GM12872 (cell line): ENCODE results near the gene SMAD6.

Experiments used
- TF ChIP-seq, protein P1 (sequence below): IDR thresholded peaks from 3 replicates; pipeline ENCODE4 v1.5.1; 2011; ENCODE audit warnings: low read depth, mild to moderate bottlenecking, low read length, moderate library complexity; ENCODE audit not compliant: insufficient read depth

Gene SMAD6

DNA sequence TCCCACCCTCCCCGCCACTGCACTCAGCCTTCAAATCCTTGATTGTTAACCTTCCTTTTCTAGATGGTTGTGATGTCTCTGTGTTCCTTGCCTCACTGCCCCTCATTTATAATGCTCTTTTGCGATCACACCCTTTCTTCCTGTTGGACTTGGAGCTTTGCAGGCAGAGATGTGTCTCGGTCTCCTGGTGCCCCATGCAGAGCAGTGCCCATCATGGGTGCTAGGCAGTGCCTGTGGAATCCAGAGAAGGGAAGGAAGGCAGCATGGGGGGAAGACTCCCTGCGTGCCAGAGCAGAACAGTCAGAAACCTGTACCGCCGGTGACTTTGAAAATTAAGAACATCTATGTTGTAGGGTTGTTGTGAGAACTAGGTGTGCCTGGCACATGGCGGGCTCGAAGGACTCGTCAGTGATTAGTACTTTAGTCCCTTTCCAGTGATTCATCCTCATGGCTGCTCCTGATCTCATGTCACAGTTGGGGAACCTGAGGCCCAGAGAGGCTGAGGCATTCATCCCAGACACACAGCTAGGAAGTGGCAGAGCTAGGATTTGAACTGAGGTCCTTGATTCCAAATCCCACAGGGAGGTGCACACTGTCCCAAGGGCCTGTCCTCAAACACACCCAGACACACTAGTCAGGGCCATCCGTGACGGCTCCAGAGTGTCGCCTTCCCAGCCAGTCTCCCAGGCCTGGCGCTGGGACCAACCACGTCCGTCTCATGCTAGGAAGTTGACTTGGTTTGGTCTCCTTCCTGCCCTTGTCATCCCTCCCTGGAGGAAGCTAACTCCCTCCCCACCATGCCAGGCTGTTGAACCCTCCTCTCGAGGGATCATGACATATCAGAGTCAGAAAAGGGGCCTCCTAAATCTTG is 58.3 kb downstream of the SMAD6 start:
- TF ChIP-seq, protein P1, sequence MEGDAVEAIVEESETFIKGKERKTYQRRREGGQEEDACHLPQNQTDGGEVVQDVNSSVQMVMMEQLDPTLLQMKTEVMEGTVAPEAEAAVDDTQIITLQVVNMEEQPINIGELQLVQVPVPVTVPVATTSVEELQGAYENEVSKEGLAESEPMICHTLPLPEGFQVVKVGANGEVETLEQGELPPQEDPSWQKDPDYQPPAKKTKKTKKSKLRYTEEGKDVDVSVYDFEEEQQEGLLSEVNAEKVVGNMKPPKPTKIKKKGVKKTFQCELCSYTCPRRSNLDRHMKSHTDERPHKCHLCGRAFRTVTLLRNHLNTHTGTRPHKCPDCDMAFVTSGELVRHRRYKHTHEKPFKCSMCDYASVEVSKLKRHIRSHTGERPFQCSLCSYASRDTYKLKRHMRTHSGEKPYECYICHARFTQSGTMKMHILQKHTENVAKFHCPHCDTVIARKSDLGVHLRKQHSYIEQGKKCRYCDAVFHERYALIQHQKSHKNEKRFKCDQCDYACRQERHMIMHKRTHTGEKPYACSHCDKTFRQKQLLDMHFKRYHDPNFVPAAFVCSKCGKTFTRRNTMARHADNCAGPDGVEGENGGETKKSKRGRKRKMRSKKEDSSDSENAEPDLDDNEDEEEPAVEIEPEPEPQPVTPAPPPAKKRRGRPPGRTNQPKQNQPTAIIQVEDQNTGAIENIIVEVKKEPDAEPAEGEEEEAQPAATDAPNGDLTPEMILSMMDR, result no peak

DNA sequence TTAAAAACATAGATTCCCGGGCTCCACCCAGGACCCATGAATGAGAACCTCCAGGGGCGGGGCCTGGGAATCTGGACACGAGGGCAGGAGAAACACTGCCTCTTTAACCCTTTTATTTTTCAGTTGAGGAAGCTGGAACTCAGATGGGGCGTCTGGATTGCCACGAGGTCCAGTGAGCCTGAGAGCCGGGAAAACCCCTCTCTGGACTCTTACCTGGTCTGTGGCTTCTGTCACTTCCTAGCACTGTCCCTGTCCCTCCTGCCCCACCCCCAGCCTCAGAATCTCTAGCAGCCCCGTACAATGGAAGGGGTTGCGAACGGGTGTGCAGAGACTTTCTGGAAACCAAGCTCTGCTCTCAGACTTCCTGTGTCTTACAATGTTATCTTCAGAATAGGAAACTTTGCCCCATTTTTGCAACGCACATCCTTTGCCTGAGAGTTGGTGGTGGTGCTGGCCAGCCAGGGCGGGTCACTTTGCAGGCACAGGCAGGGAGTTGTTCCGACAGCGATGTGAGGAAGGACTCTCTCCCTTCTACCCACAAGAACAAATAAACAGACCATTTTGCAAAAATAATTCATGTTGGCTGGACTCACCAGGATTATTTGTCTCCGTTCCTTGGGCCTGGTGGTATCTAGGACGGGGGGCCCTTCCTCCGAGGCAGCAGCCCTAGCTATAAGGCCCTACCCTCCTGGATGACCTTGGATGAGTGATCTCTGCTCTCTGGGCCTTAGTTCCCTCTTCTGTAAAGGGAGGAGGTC is 59.1 kb downstream of the SMAD6 start:
- TF ChIP-seq, protein P1, result no peak

DNA sequence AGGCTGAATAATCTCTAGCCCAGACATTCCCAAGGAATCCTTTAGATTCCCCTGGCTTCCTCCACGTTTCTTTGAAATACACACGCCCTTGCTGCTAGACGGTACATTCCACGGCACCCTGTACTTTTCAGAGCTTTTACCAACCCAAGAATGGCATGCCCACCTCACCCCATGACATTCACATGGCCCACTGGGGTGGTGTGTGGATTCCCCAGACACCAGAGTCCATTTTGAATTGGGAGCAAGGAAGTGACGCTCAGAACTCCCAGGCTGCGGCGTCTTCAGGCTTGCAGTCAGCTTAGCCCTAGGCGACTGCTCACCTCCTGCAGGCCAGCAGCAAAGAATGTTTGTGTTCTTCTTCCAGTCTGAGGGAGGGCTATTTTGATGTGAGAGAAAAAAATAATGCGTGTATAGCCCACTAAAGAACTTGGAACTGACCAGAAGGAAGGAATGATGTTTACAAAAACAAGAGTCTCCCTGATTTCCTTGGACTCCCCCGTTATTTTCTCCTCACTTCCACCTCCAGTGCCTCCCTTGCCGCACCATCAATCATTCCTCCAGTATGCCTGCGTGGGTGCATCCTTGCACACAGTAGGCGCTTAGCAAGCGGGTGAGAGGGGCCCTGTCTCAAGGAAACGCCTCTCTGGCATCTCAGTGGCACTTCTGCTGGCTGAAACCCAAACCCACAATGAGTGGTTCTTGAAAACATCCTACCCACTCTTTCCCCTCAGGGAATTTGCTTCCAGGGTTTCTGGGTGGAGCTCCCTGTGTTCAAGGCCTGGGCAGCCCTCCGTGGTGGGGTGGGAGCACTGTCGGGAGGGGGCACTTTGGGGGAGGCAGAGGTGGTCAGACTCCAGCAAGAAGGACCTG is 59.9 kb downstream of the SMAD6 start:
- TF ChIP-seq, protein P1, result no peak

DNA sequence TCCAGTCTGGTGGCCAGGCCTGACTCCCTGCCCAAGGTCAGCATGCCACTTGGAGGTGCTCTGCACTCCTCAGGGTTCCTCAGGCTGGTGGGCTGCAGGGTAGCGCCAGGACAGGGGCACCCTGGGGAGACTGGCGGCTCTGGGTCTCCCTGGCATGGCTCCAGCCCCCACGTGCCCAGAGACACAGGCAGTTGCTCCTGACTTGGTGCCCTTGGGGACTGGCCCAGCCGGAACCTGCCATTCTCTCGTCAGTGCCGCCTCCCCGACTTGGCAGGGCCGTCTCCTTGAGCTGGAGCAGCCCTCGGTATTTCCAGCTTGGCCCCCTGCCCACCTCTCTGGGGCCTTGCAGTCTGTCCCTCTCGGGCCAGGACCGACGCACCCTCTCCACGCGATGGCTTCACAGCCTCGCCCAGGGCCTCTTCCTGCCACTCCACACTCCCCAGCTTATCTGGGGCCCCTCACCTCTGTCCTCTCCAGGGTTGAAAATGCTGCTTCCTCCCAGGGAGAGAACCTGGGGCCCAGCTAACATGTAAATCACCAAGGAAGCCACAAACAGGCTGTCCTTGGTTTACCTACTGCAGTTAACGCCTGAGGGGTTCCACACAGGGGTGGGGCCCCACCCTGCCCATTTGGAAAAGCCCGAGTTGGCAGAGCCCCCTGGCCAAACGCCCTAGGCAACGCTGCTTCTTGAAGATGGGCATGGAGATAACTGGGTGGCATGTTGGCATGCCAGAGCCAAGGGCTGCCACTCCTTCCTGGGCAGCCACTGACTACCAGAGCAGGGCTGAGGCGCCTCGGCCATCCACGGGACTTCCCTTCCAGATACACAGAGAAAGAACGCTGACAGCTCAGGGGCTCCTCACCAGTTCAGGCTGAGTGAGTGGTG is 61.4 kb downstream of the SMAD6 start:
- TF ChIP-seq, protein P1, result no peak

DNA sequence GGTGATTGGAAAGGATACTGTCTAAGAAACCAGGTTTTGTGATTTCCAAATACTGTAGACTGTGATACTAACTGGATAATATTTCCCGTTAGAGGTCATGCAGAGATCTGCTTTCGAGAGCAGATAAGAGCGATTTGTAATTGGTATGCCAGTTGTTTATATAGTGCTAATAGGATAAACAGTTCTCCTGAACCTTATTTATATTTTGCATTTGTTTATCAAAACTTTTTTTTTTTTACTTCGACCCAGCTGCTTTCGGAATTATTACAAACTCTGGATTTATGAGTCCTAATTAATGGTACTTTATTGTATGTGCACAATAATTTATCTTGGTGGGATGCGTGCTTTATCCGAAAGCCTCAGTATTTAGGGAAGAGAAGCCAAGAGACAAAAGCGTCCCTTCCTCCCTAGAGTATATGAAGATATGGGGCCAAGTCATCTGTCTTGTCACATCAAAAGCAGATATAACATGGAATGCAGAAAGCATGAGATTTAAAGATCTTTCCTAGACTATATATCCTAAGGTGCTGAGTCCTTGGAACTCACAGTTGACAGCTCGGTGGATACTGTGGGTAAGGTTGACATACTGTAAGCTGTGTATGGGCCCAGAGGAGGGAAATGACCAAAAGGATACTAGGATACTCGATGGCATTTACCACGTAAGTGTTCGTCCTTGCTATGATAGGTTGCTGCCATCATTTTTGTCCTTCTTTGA is 62.2 kb downstream of the SMAD6 start:
- TF ChIP-seq, protein P1, result no peak

DNA sequence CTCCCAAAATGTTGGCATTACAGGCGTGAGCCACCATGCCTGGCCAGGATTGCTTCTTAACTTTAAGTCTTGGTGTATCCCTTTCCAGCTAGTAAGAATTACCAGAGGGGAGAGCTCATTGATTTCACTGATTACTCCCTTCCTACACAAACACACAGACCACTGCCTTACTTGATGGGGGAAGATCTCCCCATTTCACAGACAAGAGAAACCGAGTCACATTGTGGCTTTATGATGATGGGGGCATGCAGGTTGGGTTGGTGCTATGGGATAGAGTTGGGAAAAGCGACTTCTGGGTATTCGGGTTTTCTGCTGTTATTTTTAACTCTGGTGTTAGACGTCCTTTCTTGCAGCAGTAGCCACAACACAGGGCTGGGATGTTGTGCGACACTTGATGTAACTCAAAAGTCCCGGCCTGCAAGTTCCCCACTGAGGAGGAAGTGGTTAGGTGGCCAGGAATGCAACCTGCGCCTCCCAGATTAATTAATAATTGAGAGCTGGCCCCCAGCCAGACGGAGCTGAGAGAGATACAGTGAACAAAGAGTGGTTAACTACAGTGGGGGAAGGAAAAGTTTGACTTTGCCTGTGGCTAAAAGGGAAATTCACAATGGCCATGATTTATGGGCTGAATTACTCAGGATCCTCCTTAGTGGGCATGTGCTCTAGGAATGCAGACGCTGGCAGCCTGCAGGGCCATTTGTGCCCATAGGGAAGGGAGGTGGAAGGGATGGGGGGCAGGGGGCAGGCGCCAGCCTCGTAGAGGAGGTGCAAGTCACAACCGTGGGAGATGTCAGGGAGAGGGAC is 63.6 kb downstream of the SMAD6 start:
- TF ChIP-seq, protein P1, result no peak
